Kidney tubule cell (primary cell): Measurements from ENCODE around the gene ZDHHC14.
"Not testable (repeated sequence)": the region's sequence is repeated elsewhere in the genome, so short reads cannot be mapped to it uniquely, and the experiment has no call there.

ENCODE experiments used
- DNase-seq: peaks from one replicate; pipeline ENCODE4 v3.0.0-alpha.2; 2018; ENCODE audit warnings: low spot score

Gene ZDHHC14

DNA sequence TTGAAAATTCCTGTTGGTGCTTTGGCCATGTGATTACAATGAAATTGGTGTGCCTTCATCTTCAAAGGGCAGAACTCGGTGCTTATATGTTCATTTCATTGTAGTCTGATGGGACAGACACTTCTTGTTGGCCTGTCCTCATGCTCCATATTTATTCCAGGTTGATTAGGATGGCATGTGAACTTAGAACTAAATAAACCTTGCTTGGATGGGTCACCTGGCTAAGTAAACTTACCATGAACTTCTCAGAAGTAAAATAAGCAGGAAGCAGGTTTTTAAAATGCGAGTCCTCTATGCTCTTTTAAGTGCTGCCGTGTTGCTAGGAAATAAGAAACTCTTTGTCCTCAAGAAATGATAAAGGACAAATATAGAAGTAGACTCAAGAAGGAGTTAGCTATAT, 26.7 kb downstream of the ZDHHC14 start:
- no peak for DNase-seq

DNA sequence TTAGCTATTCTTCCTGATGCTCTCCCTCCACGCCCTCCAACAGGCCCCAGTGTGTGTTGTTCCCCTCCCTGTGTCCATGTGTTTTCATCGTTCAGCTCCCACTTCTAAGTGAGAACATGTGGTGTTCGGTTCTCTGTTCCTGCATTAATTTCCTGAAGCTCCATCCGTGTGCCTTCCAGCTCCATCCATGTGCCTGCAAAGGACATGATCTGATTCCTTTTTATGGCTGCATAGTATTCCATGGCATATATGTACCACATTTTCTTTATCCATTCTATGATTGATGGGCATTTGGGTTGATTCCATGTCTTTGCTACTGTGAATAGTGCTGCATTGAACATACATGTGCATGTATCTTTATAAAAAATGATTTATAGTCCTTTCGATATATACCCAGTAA, 27.4 kb downstream of the ZDHHC14 start:
- DNase-seq = not testable (repeated sequence)

DNA sequence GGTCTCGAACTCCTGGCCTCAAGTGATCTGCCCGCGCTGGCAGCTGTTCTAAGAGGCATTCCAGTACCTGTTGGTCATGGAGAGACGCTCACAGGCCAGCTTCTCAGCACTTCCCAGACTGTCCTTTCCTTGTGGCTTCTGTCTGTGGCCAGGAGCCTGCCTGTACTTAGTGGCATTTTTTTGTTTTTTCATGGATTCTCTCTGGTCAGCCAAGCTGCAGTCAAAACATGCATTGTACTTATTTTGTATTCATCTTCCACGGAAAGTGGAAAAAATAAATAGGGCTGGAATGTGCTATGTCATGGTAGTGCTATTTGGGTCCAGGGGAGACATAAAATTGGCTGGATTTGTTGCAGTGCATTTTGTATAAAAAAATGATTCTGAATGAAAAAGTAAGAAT, 29.1 kb downstream of the ZDHHC14 start:
- no peak for DNase-seq

DNA sequence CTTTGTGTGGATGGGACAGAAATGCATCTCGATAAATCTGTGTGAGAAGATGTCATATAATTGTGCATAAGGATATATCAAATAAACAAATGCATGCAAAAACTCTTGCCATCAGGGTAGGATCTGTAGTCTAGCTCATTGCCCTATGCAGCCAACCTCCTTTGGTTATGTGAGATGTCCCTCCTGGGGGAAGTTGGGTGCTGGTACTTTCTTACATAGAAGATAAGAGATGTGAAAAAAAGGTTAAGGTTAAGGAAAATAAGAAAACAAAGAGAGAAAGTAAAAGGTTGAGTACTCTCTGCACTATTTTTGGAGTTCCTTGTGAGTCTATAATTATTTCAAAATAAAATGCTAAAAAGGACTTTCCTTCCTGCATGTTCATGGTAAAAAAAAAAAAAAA, 30.4 kb downstream of the ZDHHC14 start:
- DNase-seq = no peak

DNA sequence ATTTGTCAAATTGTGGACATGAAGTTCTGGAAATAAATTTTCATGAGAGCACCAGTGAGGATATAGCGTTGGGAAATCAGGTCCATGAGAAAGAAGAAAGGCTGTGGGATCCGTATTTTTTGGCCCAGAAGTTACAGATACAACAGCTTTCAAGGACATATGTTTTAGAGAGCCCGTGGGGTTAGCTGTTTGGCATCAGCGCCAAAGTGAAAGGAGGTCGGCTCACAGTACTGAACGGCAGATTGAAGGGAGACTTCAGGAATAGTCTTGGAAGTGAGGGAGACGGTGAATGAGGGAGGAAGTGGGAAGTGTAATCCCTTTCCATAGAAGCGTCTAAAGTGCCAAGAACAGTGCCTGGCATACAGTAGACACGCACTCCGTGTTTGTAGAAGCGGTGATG, 31.8 kb downstream of the ZDHHC14 start:
- DNase-seq = no peak

DNA sequence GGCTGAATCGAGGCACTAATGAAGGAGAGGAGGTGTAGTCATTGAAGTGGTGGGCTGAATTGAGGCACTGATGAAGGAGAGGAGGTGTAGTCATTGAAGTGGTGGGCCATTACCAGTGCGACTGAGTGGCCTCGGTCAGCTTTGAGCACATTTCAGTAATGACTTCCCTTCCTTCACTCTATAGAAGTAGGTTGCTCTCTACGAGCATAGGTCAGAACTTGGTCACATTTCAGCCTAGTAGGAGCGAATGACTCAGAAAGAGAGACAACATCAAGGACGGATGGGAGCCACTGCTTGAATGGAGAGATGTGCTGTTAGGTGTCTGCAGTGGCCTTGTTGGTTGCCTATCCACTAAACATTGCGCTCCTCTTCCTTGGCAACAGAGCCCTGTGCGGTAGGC, 39.5 kb downstream of the ZDHHC14 start:
- no peak for DNase-seq

DNA sequence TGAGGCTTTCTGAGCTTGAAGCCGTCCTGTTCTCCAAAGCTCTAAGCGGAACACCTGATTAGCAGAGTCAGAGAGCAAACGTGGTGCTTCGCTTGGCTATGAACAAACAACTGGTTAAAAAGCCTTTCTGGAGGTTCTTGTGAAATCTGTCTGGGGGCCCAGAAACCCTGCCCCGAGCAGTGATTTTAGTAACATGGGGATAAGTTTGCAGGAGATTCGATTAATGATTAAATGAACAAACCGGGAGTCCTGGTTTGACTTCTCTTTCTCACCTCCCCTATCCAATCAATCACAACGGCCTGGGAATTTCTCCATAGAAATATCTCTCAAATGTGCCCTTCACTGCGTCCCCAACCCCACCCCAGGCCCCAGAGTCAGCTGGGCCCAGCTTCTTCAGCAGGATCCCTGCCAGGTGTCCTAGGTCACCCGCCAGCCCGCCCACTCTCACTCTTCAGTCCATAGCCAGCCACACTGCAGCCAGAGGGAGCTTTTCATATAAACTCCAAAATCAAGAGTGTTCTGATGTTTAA, 43.6 kb downstream of the ZDHHC14 start:
- peak; percentile 20 for DNase-seq

DNA sequence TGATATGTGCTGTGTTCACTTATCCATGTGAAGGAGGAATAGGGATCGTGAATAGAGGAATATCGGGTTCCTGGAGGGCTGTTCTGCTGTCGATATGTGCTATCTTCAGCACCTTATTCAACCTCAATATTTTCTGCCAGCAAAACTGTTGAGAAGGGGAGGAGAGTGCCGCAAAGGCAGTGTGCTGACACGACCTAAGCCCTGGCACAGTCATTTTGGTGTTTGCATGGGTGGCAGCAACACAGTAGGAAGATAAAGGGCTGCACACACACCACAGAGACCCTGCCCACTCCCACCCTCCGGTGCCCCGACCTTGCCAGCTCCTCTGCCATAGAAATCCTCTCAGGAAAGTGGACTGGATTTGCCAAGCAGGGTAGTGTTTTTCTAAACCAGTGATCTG, 47.0 kb downstream of the ZDHHC14 start:
- no peak for DNase-seq

DNA sequence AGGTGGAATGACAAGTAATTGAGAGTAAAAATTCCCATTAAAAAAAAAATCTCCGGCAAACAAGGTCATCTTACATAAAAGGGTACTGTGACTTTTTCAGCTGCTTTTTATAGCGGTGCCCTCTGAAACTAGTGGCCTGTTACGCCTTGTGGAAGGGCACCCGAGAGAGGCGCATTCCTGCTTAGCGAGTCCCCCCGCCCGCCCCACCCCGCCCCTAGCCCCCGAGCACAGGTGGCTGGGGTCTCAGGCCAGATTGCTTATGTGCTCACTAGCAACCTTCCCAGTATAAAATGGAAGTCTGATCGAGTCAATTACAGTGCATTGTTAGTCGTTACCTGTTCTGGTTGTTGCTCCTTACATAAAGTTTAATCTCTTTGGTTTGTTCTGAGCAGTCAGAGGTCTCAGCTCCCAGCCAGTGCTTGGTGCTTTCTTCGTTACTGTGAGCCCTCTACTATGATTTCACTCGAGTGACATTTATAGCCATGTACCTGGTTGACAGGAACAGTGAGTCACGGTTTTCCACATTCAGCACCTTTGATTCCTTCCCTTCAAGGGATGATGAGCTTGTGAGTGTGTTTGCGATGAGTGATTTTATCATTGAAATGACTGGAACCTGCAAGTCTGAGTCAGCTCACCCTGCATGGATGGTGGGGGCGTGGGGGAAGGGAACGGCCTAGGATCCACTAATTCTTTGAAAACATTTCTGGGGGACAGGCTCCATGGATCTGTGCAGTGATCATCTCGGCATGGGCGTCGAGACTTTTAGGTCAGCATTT, 47.6 kb downstream of the ZDHHC14 start:
- DNase-seq = peak; percentile 98

DNA sequence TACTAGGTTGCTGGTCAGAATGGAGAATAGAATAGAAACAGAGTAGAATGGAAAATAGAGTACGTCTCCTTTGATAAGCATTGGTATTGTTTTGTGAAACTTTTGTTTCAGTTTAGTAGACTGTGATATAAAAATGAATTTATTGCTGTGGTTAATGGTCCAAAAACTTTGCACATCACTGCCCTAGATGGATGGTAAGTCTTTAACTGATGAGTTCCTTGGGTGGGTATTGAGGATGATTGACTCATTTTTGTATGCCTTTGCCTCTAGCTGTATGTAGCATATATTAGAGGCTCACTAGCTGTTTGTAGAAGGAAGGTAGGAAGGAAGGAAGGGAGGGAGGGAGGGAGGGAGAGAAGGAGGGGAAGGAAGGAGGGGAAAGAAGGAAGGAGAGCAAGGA, 48.3 kb downstream of the ZDHHC14 start:
- DNase-seq = peak; percentile 58

DNA sequence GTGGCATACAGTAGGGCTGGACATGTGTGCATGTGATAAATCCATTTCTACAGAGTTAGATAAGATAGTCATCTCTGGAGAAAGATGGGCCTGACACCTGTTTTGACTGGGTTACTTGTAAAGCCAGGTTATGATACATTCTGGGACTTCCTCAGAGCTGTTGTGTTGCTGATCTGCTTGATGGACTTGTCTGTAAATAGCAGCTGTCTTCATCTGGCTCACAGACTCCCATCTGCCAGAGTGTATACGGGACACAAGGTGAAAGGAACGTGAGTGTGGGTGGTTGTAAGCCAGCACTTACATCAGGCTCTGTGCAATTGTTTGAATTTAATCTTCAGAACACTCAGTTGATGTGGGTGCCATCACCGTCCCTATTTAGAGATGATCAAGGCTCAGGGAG, 49.8 kb downstream of the ZDHHC14 start:
- DNase-seq = no peak

DNA sequence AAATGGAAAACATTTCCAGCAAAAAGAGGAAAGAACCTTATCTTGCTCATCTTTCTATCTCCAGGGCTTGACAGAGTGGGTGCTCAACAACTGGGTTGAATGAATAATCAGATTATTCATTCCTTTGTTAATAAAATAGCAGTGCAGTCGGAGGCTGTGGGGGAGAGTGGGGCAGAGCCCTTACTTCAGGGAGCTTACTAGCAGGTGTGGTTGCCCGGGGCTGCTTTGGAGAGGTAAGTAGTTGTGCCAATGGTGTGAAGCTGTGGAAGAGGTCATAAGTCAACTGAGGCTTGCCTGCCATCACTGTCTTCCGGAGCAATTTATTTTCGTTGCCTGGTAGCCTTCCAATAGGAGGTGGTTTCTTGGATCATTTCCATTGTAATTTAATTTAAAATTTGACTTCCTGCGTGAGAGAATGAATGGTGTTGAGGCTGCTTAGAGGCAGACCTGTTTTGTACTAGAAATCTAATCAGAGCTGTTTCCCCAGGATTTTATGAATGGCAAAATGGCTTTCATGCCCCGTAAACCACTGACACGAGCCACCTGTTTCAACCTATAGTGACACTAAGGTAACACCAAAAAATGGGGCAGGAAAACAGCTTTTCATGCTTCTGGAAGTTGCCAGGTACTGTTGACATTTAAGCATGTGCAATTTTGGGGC, 51.4 kb downstream of the ZDHHC14 start:
- peak; percentile 25 for DNase-seq

DNA sequence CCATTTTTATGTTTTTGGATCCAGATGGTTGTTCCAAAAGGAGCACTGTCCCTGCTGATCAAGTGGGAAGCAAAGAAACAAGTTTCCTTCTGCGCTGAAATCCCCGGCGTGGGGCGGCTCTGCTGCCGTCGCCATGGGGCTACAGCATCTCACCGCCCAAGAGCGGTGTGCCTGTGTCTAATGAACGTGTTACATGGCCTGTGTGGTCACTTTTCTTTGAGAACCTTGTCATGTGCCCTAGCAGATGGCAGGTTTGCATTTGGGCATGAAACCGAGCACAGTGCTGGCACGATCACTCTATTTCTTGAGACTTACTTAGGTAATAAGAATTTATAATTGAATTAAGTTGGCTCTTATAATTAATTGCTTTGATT, 51.9 kb downstream of the ZDHHC14 start:
- no peak for DNase-seq

DNA sequence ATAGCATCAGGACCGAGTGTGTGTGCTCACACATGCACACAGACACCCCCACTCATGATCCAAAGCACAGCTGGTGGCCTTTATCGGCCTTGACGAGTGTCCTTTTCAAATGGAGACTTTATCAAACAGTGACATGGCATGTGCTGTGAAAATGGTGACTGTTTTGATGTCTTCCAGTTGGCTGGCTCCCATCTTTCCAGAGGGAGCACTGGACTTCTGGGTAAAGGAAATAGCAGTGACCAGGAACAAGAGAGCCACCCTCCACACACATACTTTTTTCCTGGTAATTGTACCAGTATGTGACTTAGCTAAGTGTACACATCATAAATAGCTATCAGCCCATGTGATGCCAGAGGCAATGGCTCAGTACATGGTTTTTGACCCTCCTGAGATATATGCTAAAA, 52.7 kb downstream of the ZDHHC14 start:
- DNase-seq = no peak

DNA sequence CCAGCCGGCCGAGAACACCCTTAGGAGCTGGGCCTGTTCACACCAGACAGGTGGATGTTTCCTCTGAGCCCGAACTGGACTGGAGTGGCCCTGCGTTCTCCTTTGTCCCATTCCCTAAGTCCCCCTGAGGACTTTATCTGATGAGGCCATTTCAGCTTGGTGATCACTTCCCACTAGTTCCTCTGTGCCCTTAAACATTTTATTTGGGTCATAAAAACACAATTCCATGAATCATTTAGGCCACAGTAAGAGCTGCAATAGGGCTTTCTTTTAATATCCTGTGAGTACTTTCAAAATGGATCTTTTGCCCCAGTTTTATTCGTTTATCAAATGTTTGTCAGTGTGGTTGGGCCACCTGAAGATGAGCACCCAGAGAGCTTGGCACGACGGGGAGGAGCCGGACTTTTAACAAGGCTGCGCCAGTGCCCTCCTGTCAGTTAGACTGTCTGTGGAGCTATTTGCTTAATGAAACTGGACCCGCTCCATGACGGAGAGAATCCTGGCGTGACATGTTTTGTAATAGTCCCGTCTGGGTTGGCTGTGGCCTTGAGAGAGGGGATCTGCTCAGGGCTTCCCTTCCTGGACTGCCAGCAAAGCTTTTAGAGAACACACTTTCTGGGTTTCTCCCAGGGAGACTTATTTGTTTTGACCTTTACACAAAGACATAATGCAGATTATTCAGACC, 53.5 kb downstream of the ZDHHC14 start:
- no peak for DNase-seq

DNA sequence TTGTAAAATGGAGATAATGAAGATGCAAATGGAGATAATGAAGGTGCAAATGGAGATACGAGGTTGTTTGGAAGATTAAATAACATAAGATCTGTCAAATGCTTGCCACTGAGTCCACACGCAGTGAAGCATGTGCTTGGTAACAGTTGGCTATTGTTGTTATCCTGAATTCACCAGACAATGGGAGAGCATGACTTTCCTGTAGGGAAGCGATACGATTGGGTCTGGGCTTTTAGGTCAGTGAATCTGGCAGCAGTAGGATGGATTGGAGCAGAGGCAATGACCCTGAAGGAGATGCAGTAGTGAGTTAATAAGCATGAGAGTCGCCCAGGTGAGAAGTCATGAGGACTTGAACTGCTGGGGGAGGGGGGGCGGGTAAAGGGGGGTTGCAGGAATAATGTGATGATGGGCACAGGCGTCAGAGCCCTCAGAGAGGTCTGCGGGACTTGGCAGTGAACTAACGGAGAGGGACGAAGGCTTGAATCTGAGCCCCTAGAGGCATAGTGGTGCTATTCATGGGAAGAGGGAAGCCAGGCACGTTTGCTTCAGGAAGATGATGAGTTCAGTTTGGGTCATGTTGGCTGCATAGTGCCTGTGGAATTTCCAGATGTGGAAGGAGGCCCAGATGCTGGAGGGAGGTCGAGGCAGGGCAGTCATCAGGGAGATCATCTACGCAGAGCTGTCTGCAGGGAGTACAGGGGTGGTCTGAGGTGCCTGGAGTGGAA, 55.4 kb downstream of the ZDHHC14 start:
- DNase-seq = no peak

DNA sequence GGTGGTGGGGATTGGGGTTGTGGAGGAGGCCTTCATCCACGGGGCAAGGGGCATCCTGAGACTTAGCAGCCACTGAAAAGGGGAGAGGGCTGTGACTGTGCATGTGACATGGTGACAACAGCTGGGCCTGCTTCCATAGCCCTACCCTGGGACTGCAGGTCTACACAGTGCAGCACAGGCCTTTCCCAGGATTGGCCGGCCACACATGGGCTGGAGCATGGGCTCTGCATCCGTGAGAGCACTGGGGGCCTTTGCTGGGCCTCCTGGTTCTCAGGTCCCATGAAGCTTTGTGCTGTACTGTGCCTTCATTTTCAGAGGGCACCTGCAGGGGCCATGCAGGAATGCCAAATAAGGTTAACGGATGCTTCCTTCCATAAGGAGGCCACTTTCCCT, 56.0 kb downstream of the ZDHHC14 start:
- no peak for DNase-seq

DNA sequence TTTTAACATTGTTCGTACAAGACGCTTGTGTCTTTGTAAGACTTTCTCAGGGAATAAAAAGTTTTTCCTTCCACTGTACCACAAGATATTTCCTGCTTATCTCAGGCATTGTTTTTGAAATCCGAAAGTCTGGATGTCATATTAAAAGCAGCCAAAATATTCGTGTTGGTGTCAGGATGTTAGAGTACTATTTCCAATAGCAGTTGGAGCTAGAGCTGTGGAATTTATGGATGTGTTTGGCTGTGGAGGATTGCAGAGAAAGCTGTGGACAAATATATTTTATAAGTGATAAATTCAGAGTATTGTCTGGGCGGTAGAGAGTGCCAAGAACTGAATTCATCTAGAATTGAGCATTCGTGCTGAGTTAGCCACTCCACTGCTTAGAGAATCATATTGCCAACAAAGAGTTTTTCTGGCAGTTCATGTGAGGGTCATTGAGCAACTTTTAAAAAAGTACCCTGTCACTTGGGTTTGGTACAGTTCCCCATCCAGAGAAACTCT, 57.7 kb downstream of the ZDHHC14 start:
- no peak for DNase-seq

DNA sequence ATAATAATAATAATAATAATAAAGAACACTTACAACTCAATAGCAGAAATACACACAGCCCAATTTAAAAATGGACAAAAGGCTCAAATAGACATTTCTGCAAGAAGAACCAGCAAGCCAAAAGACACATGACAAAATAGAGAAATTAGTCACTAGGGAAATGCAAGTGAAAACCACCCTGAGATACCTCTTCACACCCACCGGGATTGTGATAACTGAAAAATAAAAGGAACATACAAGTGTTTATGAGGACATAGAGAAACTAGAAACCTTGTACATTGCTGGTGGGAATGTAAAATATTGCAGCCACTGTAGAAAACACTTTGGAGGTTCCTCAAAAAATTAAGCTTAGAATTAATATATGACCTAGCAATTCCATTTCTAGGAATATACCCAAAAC, 59.2 kb downstream of the ZDHHC14 start:
- DNase-seq = no peak

DNA sequence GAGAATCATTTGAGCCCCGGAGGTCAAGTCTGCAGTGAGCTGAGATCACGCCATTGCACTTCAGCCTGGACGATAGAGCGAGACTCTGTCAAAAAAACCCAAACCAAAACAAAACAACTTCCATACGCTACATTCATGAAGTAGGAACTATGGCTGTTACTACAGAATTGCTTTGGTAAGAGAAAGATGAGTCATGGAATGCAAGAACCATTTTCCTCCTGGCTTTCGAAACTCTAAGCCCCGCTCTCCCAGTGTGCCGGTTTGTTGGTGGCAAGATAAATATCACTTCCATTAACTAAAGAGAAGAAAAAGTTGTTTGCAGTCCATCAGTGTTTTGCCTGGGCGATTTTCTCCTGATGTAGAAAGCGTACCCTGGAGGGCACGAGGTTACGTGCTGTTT, 61.3 kb downstream of the ZDHHC14 start:
- DNase-seq = no peak

DNA sequence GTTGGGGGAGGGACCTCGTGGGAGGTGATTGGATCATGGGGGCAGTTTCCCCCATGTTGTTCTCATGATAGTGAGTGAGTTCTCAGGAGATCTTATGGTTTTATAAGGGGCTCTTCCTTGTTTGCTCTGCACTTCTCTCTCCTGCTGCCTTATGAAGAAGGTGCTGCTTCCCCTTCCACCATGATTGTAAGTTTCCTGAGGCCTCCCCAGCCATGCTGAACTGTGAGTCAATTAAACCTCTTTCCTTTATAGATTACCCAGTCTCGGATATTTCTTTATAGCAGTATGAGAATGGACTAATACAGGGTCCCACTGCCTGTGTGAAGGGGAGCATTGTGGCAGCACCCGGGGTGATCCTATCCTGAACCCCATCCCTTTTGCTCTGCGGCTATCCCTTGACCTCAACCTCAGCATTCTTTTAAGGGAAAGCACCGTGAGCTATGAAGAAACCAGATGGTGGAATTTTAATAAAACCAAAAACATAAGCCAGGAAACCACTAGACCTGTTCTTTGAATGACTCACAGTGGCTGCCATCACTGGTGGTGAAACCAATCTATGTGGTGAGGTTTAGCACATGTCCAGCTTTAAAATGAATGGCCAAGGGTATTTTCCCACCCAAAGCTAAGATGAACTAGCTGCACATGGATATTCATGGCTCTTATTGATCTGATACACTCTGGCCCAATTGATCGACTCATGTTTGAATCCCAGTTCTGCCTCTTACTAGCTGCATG, 62.2 kb downstream of the ZDHHC14 start:
- peak; percentile 65 for DNase-seq
